ENCODE results near the gene MPPED2. TPM values are rescaled to one million over a fixed set of nuclear protein-coding genes. Genes with fewer than 3 reads are reported as not detected.

MPPED2 gene, protein sequence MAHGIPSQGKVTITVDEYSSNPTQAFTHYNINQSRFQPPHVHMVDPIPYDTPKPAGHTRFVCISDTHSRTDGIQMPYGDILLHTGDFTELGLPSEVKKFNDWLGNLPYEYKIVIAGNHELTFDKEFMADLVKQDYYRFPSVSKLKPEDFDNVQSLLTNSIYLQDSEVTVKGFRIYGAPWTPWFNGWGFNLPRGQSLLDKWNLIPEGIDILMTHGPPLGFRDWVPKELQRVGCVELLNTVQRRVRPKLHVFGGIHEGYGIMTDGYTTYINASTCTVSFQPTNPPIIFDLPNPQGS
- polyA plus RNA-seq (2012; ENCODE audit: insufficient read length, low read depth) = not detected

DNA sequence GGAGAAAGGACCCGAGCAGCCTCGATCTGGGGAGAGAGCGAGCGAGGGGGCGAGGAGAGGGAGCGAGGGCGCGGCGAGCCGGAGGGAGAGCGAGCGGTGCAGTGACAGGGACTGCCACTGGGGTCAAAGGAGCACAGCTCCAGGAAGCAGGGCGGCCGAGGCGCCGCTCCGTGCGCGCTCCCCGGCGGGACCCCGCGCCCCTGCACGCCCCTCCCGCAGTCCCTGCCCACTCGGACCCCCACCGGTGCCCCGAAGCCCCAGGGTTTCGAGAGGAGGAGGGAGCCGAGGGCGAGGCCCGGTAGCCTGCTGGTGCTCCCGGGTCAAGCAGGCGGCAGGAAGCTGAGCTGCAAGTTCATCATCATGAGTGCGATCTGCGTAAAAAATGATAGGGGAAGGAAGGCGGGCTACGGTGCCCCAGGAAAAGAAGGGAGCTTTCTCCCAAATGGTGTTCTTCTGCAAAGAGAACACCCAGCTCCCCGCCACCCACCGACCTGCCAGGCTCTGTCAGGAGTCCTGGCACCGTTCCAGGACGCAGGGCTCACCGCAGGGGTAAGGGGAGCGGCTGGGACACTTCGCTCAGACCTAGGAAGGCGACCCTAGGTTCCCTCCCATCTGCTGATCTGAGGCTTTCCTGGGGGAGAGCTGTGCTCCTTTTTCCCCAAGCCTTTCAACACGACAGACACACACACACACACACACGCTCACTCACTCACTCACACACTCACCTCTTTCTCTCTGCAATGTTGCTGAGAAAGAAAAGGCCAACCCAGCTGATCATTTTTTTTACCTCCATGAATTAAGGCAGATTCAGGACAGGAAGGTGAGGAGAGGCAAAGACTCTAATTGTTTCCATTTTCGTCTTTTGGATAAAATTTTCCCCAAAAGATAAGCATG is at the start of gene MPPED2:
Gene MPPED2, minus strand, starts transcription at position 103 of the 894 bp plus-strand sequence. CDS start 5,980 bp downstream, outside the sequence.
- TF ChIP-seq TAF1 (IDR thresholded peaks at IDR 0.05; ENCODE audit: borderline replicate concordance, insufficient read depth, low read length) (no peak), SIN3A (IDR thresholded peaks at IDR 0.05; ENCODE audit: borderline replicate concordance, insufficient read depth, low read length) (no peak), FOXP2 (optimal IDR thresholded peaks at IDR 0.05; ENCODE audit: borderline replicate concordance, extremely low read depth, extremely low read length, insufficient read depth) (no peak), POLR2AphosphoS5 (IDR thresholded peaks at IDR 0.05; ENCODE audit: low read depth, low read length) (no peak)
- TF ChIP-seq, protein P1, sequence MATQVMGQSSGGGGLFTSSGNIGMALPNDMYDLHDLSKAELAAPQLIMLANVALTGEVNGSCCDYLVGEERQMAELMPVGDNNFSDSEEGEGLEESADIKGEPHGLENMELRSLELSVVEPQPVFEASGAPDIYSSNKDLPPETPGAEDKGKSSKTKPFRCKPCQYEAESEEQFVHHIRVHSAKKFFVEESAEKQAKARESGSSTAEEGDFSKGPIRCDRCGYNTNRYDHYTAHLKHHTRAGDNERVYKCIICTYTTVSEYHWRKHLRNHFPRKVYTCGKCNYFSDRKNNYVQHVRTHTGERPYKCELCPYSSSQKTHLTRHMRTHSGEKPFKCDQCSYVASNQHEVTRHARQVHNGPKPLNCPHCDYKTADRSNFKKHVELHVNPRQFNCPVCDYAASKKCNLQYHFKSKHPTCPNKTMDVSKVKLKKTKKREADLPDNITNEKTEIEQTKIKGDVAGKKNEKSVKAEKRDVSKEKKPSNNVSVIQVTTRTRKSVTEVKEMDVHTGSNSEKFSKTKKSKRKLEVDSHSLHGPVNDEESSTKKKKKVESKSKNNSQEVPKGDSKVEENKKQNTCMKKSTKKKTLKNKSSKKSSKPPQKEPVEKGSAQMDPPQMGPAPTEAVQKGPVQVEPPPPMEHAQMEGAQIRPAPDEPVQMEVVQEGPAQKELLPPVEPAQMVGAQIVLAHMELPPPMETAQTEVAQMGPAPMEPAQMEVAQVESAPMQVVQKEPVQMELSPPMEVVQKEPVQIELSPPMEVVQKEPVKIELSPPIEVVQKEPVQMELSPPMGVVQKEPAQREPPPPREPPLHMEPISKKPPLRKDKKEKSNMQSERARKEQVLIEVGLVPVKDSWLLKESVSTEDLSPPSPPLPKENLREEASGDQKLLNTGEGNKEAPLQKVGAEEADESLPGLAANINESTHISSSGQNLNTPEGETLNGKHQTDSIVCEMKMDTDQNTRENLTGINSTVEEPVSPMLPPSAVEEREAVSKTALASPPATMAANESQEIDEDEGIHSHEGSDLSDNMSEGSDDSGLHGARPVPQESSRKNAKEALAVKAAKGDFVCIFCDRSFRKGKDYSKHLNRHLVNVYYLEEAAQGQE (IDR thresholded peaks at IDR 0.05; ENCODE audit: insufficient read depth in 1 of 2, low read depth in 2 of 2, low read length in 2 of 2) = no peak

DNA sequence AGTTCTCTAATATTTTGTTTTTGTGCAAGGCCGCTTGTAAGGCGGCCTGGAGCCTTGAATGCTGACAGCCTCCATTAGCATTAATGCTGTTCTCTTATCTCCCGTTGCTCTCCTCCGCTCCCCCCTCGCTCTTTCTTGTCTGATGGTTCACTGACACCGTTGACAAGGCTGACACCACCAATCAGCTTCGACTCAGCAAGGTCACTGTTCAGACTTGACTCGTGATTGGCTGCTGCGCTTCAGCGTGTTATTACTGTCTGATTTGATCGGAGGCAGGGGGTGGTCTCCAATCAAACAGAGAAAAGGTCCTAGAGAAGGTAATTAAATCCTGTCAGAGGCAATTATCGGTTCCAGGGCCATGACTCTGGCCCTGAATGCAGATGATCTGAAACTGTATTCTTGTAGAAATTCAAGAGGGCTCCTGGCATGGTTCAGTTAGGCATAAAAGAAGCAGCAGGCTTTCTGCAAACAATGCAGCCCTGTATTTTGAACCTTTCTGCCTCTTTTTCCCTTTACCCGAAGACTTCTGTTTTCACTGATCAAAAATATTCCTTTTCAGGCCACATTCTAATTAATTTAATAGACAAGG is 49.3 kb upstream of the MPPED2 start:
- TF ChIP-seq SIN3A (IDR thresholded peaks at IDR 0.05; ENCODE audit: borderline replicate concordance, insufficient read depth, low read length) (no peak), POLR2AphosphoS5 (IDR thresholded peaks at IDR 0.05; ENCODE audit: low read depth, low read length) (no peak), TAF1 (IDR thresholded peaks at IDR 0.05; ENCODE audit: borderline replicate concordance, insufficient read depth, low read length) (no peak), FOXP2 (optimal IDR thresholded peaks at IDR 0.05; ENCODE audit: borderline replicate concordance, extremely low read depth, extremely low read length, insufficient read depth) (no peak)
- TF ChIP-seq, protein P1 (IDR thresholded peaks at IDR 0.05; ENCODE audit: insufficient read depth in 1 of 2, low read depth in 2 of 2, low read length in 2 of 2) = no peak

DNA sequence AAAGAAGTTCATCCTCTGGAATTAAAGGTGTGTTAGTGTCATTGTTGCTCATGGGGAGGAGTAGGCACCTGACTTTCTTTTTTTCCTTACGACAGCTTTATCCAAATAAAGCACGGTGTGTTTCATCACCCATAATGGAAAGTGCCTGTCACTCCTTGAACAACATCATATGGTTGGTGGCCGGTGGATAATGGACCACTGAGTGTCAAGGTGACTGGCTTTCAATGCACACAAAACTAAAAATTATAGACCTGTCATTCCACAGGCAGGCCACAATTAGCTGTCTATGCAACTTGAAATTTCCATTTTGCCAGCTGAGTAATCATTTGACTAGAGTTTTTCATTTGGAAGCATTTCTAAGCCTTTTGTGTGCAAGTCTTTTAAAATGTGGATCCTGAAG is 45.0 kb upstream of the MPPED2 start:
- no peak for TF ChIP-seq SIN3A (IDR thresholded peaks at IDR 0.05; ENCODE audit: borderline replicate concordance, insufficient read depth, low read length)
- TF ChIP-seq POLR2AphosphoS5 (IDR thresholded peaks at IDR 0.05; ENCODE audit: low read depth, low read length) = no peak
- TF ChIP-seq, protein P1 (IDR thresholded peaks at IDR 0.05; ENCODE audit: insufficient read depth in 1 of 2, low read depth in 2 of 2, low read length in 2 of 2) = no peak
- no peak for TF ChIP-seq TAF1 (IDR thresholded peaks at IDR 0.05; ENCODE audit: borderline replicate concordance, insufficient read depth, low read length)
- TF ChIP-seq FOXP2 (optimal IDR thresholded peaks at IDR 0.05; ENCODE audit: borderline replicate concordance, extremely low read depth, extremely low read length, insufficient read depth) = no peak

DNA sequence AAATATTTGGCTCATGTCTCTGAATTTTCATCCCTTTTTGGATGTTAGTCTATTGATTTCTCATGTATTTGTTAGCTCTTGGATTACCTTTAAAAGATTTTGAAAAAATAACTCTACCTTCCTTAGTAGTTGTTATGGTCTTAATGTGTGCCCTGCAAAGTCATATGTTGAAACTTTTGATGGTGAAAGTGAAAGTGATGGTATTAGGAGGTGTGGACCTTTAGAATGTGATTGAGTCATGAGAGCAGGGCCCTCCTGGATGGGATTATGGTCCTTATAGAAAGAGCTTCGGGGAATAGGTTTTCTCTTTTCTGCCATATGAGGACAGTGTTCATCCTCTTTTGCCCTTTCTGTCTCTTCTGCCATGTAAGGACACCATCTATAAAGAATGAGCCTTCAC is 33.6 kb upstream of the MPPED2 start:
- TF ChIP-seq SIN3A (IDR thresholded peaks at IDR 0.05; ENCODE audit: borderline replicate concordance, insufficient read depth, low read length) (no peak), FOXP2 (optimal IDR thresholded peaks at IDR 0.05; ENCODE audit: borderline replicate concordance, extremely low read depth, extremely low read length, insufficient read depth) (no peak), POLR2AphosphoS5 (IDR thresholded peaks at IDR 0.05; ENCODE audit: low read depth, low read length) (no peak), TAF1 (IDR thresholded peaks at IDR 0.05; ENCODE audit: borderline replicate concordance, insufficient read depth, low read length) (no peak)
- TF ChIP-seq, protein P1 (IDR thresholded peaks at IDR 0.05; ENCODE audit: insufficient read depth in 1 of 2, low read depth in 2 of 2, low read length in 2 of 2) = no peak

All from PFSK-1 (cell line).